ENCODE data around the gene LONRF2.
"Not testable (repeated sequence)": the region's sequence is repeated elsewhere in the genome, so short reads cannot be mapped to it uniquely, and the experiment has no call there.

LONRF2 gene

GRCh38 chr2:100250645-100251044 lies 71.7 kb downstream of the LONRF2 start:
- no peak for DNase-seq

- no peak for DNase-seq
Observed at GRCh38 chr2:100248971-100249370, 73.3 kb downstream of the LONRF2 start.

- DNase-seq: not testable (repeated sequence)
Observed at GRCh38 chr2:100248556-100248955, 73.7 kb downstream of the LONRF2 start.

- DNase-seq: no peak
Observed at GRCh38 chr2:100248044-100248330, 74.3 kb downstream of the LONRF2 start.

- DNase-seq: no peak
Observed at GRCh38 chr2:100247256-100248043, 74.9 kb downstream of the LONRF2 start.

DNA sequence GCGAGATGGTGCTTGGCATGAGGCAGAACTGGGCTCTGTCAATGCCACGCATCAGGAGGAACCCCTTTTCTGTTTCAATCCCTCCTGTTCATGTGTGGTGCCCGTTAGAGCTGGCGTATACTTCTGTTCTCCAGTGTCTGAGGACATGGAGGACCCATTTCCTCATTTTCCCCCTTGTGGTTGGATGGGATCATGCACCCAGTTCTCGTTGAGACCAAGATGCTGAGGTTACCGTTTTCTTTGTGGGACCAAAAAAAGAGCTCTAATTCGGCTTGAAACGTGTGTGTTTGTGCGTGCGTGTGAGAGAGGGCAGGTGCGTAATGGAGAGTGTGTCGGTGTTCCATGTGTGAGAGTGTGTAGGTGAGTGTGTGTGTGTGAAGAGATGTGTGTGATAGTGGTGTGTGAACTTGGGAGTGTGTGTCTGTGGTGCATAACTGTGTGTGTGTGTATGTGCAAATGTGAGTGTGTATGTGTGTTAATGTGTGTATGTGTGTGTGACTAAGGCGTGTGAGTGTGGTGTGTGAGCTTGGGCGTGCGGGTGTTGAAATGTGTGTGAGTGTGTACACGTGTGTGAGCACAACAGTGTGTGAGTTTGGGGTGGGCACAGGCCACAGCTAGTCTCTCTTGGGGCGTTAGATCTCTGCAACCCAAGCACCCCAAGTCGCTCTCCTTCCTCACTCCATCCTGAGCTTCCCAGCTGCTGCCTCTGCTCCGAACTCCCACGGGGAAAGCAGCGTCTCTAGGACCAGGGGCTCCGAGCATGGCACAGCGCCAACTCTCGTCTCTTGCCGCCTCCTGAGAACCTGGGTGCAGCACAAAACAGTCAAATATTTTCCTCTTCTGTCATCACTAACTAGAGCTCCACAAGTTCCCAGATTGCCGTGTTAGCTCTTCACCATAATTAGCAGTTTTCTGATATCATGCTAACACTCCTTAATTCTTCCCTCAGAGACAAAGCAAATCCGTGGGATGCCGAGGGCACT lies 75.8 kb downstream of the LONRF2 start:
- no peak for DNase-seq

- no peak for DNase-seq
Observed at GRCh38 chr2:100245681-100246080, 76.6 kb downstream of the LONRF2 start.

DNA sequence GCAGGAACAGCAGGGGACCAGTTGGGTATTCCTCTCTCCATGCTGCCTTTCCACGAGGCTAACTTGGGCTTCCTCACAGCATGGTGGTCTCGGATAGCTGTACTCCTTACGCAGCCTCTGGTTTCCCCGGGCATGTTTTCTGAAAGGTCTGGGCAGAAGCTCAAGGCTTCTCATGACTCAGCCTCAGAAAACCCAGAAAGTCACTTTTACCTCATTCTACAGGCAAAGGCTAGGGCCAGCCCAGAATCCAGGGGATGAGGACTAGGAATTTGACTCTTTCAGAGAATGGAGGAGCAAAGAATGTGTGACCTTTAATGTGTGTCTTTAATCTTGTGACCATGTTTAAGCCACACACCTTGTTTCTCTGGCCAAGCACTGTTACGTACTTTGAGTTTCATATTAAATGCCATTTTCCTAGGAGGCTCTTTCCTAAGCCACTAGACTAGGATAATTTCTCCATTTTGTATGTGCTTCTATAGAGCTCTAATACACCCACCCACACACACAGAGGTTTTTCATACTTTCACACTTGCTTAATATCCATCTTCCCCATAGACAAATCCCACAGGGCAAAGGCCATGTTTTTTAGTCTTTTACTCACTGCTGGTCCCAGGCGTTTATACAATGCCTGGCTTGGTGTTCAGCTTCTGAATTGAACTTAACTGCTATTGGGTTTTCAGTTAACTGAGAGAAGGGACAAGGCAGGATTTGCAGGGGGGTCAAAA lies 77.3 kb downstream of the LONRF2 start:
- DNase-seq: no peak

GRCh38 chr2:100243631-100244030 lies 78.7 kb downstream of the LONRF2 start:
- DNase-seq: no peak

GRCh38 chr2:100242891-100243619 lies 79.2 kb downstream of the LONRF2 start:
- no peak for DNase-seq

DNA sequence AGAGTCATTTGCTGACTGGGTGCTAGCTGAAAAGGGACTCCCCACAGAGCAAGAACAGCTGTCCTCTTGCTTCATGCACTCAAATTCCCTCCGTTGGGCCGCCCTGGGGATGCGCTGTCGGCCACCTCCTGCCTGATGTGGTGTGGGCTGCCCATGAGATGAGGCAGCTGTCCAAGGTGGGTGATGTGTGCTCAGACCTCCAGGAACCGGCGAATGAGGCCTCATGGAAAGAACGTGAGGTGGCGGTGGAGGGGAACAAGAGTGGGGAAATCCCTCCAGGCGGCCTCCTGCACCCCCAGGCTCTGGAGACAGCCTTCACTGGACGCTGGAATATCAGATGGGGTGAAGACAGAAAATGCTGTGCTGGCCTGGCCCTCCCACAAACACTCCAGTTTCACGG lies 79.8 kb downstream of the LONRF2 start:
- DNase-seq: no peak

GRCh38 chr2:100241236-100241635 lies 81.1 kb downstream of the LONRF2 start:
- DNase-seq: no peak

DNA sequence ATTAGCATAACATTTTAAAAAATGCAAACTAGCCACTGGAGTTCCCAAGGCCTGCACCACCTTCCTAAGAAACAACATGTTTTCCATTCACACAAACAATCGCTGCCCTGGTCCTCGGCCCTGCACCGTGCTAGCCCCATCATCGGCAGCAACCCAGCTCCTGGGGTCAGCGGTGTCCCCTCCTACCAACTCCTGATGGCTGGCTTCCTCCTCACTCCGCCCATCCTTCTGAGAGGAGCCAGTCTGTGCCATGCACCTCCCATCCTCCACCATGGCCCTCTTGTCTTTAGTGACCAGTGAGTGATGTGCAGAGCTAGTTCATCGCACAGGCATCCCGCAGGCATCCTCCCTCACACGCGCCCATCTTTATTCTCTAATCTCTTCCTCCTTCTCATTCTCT lies 81.9 kb downstream of the LONRF2 start:
- DNase-seq: no peak

GRCh38 chr2:100239486-100240210 lies 82.7 kb downstream of the LONRF2 start:
- no peak for DNase-seq

DNA sequence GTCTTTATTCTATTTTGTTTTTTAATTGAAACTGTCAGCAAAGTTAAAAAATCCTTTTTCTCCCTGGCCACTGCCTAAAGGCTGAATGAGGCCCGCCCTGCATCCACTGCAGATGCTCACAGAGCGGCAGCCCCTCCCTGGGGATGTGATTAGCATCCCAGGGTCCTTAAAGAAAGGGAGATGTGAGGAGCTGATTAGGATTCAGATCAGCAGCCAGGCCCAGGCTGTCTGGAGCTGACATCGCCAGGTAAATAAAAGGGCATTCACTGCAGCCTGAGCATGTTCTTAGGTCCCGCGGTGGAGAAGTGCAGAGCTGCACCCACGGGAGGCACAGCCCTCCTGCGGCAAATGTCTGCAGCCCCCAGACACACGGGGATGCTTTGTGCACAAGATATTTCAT lies 83.8 kb downstream of the LONRF2 start:
- DNase-seq: no peak

- DNase-seq: no peak
Observed at GRCh38 chr2:100237770-100238169, 84.5 kb downstream of the LONRF2 start.

DNA sequence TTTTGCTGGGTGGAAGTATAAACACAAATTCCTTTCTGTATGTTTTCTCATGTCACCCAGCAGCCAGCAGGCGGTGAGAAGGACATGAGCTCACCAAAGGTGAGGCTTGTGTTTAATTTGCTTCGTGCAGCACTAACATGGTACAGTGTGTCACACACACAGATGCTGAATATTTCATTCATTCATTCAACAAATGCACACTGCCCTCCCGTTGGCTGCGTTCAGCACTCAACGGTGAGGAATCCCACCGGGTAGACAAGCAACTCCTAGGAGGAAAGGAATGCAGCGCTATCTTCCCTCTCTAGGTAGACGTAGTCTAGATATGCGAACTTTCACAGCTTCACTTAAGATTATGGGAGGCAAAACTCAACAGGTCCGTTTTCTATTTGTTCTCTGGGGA lies 85.1 kb downstream of the LONRF2 start:
- DNase-seq: no peak

GRCh38 chr2:100236166-100236565 lies 86.1 kb downstream of the LONRF2 start:
- DNase-seq: no peak

- no peak for DNase-seq
Observed at GRCh38 chr2:100235581-100235980, 86.7 kb downstream of the LONRF2 start.

GRCh38 chr2:100235098-100235497 lies 87.2 kb downstream of the LONRF2 start:
- DNase-seq: no peak

DNA sequence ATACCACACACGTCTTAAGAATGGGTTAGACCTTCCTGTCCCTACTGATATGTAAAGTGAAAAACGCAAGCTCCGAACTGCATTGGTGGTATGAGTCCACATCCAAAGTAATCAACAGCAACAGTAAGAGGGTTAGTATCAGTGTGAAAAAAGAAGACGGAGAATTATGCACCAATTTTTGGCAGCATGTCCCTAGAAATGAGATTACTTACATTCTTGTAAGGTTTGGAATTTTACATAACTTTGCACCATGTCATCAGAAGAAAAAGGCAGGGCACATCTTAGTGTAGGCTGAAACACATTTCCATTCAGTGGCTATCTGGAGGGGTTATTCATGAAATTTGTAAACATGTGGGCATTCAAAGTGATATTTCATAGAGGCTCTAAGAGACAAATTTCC lies 88.2 kb downstream of the LONRF2 start:
- no peak for DNase-seq

- no peak for DNase-seq
Observed at GRCh38 chr2:100233061-100233460, 89.2 kb downstream of the LONRF2 start.
